Lower leg skin (tissue), 3 donors: ENCODE measurements around the gene ZNF317.

Experiments
- POLR2A ChIP-seq, 2 donors: fragments of 450-650 bp; IDR thresholded peaks; one replicate each; pipeline ENCODE4 v1.6.1; 2016 to 2017; ENCODE audit warnings: antibody characterized with exemption in 2 of 2, mild to moderate bottlenecking in 1 of 2, moderate library complexity in 1 of 2
- TF ChIP-seq, protein P1 (sequence below), 3 donors: fragments of 450-650 bp; IDR thresholded peaks; one replicate each; pipeline ENCODE4 v1.5.1; 2016; ENCODE audit warnings: antibody characterized with exemption in 3 of 3, mild to moderate bottlenecking in 3 of 3, moderate library complexity in 2 of 3

DNA sequence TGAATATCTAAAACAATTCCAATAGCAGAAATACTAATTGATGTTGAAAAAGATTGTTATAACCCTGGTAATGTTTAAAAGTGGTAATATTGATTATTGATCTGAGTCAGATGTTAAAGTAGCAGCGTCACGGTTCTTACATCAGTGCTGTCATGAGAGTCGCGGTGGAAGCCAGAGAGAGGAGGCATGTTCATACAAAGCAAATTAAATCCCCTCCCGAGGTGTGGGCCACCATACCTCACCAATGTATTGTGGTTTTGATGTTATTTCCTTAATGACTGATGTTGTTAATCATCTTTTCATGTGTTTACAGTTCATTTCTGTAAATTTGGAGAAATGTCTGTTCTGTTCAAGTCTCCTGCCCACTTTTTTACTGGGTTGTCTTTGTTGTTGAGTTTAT lies 11.2 kb downstream of the ZNF317 start:
- TF ChIP-seq, protein P1, sequence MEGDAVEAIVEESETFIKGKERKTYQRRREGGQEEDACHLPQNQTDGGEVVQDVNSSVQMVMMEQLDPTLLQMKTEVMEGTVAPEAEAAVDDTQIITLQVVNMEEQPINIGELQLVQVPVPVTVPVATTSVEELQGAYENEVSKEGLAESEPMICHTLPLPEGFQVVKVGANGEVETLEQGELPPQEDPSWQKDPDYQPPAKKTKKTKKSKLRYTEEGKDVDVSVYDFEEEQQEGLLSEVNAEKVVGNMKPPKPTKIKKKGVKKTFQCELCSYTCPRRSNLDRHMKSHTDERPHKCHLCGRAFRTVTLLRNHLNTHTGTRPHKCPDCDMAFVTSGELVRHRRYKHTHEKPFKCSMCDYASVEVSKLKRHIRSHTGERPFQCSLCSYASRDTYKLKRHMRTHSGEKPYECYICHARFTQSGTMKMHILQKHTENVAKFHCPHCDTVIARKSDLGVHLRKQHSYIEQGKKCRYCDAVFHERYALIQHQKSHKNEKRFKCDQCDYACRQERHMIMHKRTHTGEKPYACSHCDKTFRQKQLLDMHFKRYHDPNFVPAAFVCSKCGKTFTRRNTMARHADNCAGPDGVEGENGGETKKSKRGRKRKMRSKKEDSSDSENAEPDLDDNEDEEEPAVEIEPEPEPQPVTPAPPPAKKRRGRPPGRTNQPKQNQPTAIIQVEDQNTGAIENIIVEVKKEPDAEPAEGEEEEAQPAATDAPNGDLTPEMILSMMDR (IDR thresholded peaks at IDR 0.05): no peak
- no peak for TF ChIP-seq POLR2A (IDR thresholded peaks at IDR 0.05)
